NCI-H2171 (cell line): ENCODE results near the gene RNF212.

ENCODE experiments used
- DNase-seq: peaks from one replicate; lab custom pipeline; 2025; lab: John Stamatoyannopoulos, UW

RNF212 gene

GRCh38 chr4:1036095-1036494 is 77.3 kb downstream of the RNF212 start:
- no peak for DNase-seq

GRCh38 chr4:1035510-1035909 is 77.9 kb downstream of the RNF212 start:
- no peak for DNase-seq

GRCh38 chr4:1033840-1034551 is 79.4 kb downstream of the RNF212 start:
- DNase-seq = no peak

GRCh38 chr4:1032861-1033260 is 80.5 kb downstream of the RNF212 start:
- DNase-seq = no peak

GRCh38 chr4:1031956-1032795 is 81.2 kb downstream of the RNF212 start:
- DNase-seq = no peak

- DNase-seq = no peak
Observed at GRCh38 chr4:1031346-1031745, 82.0 kb downstream of the RNF212 start.

- no peak for DNase-seq
Observed at GRCh38 chr4:1030559-1030958, 82.8 kb downstream of the RNF212 start.

- no peak for DNase-seq
Observed at GRCh38 chr4:1030031-1030430, 83.3 kb downstream of the RNF212 start.

GRCh38 chr4:1029529-1029928 is 83.8 kb downstream of the RNF212 start:
- no peak for DNase-seq

GRCh38 chr4:1028574-1029220 is 84.7 kb downstream of the RNF212 start:
- no peak for DNase-seq

- no peak for DNase-seq
Observed at GRCh38 chr4:1027915-1028238, 85.5 kb downstream of the RNF212 start.

- no peak for DNase-seq
Observed at GRCh38 chr4:1027219-1027914, 86.0 kb downstream of the RNF212 start.

- DNase-seq = no peak
Observed at GRCh38 chr4:1026115-1026514, 87.2 kb downstream of the RNF212 start.

- no peak for DNase-seq
Observed at GRCh38 chr4:1024882-1025545, 88.3 kb downstream of the RNF212 start.

- no peak for DNase-seq
Observed at GRCh38 chr4:1023895-1024740, 89.2 kb downstream of the RNF212 start.

GRCh38 chr4:1023075-1023640 is 90.2 kb downstream of the RNF212 start:
- no peak for DNase-seq

GRCh38 chr4:1022739-1023066 is 90.7 kb downstream of the RNF212 start:
- DNase-seq = no peak

GRCh38 chr4:1022051-1022738 is 91.2 kb downstream of the RNF212 start:
- DNase-seq = no peak
